Upper lobe of left lung (tissue), 4 donors: ENCODE measurements around the gene TJP3.

Source experiments
- CTCF ChIP-seq, 6 experiments: fragments of 450-650 bp in 4 of 6; fragments of 200-600 bp in 2 of 6; sonication (generic) in 2 of 6; IDR thresholded peaks; one replicate each; pipeline ENCODE4 v1.5.1; 2016 to 2019; ENCODE audit warnings: antibody characterized with exemption in 6 of 6
- POLR2A ChIP-seq, 4 donors: fragments of 450-650 bp; IDR thresholded peaks; one replicate each; pipeline ENCODE4 v1.5.1; 2016 to 2017; ENCODE audit warnings: antibody characterized with exemption in 4 of 4, mild to moderate bottlenecking in 2 of 4
- POLR2AphosphoS5 ChIP-seq, 2 donors: sonication (generic); formaldehyde crosslinking; IDR thresholded peaks; one replicate each; pipeline ENCODE4 v1.5.1; 2017; ENCODE audit warnings: antibody characterized with exemption in 2 of 2

GRCh38 chr19:3761382-3762129, 53.4 kb downstream of the TJP3 start, which contains the start of gene APBA3:
- peak; percentile 63 to 91 (median 78) for TF ChIP-seq CTCF (IDR thresholded peaks at IDR 0.05)
- TF ChIP-seq POLR2A (IDR thresholded peaks at IDR 0.05), result peak in 2 of 4 donors; percentile 80 to 88
- TF ChIP-seq POLR2AphosphoS5 (IDR thresholded peaks at IDR 0.05), result peak; percentile 77 to 96
